Measurements from ENCODE around the gene FAM89B.

The FAM89B gene

GRCh38 chr11:65539744-65540289 is 32.5 kb upstream of the FAM89B start:
- no peak for DNase-seq

GRCh38 chr11:65540290-65541092 is 31.8 kb upstream of the FAM89B start:
- DNase-seq: peak; percentile 81 to 96

DNA sequence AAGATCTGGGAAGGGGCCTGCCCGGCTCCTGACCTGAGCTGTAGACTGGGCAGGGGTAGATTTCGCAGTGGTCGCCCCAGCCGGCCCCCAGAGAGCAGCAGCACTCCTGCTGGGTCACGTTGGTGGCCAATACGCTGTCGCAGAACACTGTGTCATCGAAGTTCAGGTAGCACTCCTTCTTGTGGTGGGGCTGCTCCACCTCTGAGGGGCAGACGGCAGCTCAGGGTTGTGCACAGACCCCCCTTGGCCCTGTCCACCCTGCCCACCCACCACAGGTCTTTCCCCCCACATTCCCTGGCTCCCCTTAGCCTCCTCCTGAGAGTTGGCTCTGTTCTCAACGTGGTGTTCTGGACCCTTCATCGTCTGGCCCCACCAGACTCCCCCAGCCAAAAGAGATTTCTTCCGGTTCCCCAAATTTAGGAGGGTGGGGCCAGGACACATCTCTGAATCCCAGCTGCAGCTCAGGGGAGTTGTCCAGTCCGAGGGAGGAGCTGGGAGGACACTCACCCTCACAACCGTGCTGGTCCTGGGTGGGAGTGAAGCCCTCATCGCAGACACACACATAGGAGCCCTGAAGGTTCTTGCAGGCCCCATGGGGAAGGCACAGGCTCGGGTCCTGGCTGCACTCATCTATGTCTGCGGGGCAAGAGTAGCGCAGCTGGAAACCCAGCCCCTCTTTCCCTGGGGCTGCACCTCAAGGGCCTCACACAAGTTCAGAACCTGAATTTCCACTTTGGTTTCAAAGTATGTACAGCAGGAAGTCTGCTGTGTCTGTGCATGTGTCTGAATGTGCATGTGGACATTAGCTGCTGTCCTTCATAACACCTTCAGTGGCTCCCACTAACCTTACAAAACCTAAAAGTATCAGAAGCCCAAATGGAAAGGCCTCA is 31.0 kb upstream of the FAM89B start:
- DNase-seq: no peak

- no peak for DNase-seq
Observed at GRCh38 chr11:65542738-65543390, 29.5 kb upstream of the FAM89B start.

GRCh38 chr11:65545853-65546216 is 26.5 kb upstream of the FAM89B start:
- DNase-seq: no peak

- peak; percentile 67 to 93 for DNase-seq
Observed at GRCh38 chr11:65546217-65546958, 25.9 kb upstream of the FAM89B start.

DNA sequence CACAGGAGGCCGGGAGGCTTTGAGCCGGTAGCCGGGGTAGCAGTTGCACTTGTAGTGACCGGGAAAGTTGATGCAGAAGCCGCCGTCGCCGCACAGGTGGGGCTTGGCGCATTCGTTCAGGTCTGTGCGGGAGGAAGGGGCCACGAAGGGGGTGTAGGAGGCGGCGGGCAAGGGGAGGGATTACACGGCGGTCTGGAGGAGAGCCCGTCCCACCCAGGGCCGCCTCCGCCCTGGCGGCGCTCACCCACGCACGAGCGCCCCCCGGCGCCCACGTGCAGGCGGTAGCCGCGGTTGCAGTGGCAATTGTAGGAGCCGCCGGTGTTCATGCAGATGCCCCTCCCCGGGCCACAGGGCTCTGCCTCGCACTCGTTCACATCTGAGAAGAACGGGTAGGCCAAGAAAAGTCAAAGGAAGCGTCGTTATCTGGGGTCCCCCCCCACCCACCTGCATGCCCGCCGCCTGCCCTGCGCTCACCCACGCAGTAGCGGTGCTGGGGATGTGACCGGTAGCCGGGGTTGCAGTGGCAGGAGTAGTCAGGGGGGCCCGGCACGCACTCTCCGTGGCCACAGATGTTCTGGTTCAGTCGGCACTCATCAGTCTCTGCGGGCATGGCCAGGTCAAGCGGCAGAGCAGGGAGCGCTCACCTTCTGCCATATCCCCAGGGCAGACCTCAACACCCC is 24.8 kb upstream of the FAM89B start:
- no peak for DNase-seq

GRCh38 chr11:65548395-65548794 is 23.9 kb upstream of the FAM89B start:
- no peak for DNase-seq

GRCh38 chr11:65549096-65549495 is 23.2 kb upstream of the FAM89B start:
- no peak for DNase-seq

- DNase-seq: peak in 1 of 2 donors; percentile 22
Observed at GRCh38 chr11:65551572-65552387, 20.6 kb upstream of the FAM89B start.

- no peak for DNase-seq
Observed at GRCh38 chr11:65552388-65552951, 19.9 kb upstream of the FAM89B start.

DNA sequence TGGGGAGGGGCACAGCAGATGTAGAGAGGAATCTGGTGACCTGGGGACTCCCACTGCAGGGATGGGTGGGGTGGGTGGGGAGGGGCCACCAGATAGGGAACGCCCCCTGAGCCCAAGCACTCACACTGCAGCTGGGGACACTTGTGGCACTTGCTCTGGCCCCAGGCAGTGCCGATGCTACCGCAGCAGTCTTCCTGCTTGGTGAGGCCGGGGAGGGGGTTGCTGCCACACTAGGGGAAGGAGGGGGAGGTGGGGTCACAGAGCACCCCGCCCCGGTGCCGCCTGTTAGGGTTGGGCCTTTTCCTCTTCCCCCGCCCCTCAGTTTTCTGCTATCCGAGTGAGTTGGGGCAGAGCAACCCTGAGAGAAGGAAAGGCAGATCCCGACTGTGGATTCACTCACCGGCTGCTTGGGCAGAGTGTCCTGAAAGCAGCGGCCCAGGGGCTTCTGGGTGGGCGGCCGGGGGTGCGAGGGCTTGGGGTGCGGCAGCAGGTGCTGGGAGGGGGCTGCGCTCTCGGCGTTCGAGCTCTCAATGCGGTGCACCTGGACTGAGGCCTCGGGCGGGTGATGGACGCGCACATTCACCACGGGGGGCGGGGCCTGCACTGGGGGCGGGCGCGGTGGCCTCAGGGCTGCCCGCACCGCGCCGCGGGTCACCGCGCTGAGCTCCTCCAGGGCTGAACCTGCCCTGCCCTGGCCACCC is 18.9 kb upstream of the FAM89B start:
- peak in 1 of 2 donors; percentile 79 for DNase-seq

GRCh38 chr11:65554057-65554818 is 18.1 kb upstream of the FAM89B start:
- no peak for DNase-seq

DNA sequence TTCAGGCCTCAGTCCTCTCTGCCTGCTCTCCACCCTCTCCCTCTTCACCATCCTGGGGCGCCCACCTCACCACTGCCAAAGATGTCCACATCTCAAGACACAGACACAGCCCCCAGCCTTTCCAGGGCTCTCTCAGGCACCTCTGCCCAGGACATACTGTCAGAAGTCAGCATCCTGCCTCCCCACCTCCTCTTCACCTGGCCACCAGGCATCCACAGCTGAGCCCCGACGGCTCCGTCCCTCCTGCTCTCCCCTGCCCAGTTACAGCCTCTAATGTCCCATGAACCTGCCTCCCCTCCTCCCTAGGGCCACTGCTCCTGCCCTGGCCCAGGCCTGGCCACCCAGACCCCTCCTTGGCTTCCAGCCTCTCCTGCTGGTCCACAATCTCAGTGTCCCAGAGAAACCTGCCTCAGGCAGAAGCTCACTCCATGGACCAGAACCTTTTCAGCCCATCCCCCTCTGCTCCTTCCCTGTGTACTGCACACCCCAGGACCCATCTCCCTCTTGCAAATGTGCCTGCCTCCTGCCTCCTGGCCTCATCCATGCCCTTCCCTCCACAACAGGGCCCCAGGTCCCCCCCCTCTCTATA is 17.4 kb upstream of the FAM89B start:
- DNase-seq: no peak

GRCh38 chr11:65555693-65556231 is 16.6 kb upstream of the FAM89B start:
- DNase-seq: peak in 1 of 2 donors; percentile 16

- no peak for DNase-seq
Observed at GRCh38 chr11:65556470-65557279, 15.7 kb upstream of the FAM89B start.

DNA sequence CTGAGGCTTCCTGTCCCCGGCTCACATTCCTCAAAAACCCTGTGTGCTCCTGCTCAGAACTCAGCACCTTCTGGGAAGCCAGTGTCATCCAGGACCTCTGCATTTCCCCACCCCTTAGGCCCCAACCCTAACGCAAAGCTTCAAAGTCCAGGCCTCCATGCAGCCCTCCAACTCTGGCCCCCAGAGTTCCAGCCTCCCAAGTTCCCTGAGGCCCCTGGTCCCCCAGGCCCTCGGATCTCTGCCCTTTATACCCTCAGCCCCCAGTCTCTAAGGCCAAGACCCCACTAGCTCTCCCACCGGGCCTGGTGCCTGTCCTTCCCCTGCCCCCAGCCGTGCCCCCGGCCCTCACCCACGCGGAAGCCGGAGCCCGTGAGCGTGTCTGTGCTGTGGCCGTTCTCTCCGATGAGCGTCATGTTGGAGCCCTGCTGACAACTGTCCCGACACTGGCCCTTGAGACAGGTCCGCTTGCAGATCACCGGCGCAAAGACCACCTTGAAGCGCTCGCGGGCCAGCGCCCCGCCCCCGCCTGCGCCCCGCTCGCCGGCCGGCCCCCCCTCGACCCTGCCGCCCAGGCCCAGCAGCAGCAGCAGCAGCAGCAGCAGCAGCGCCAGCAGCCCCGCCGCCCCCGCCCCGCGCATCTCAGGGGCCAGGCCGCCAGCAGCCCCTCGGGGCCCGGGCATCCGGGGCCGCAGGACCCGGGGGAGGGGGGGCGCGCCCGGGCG is 14.9 kb upstream of the FAM89B start:
- DNase-seq: no peak

All from bone marrow (tissue), 2 donors.